ENCODE measurements around the gene DNASE2B.

Gene DNASE2B

GRCh38 chr1:84398175-84399155, at the start of gene DNASE2B:
DNASE2B (plus strand) TSS chr1:84398484; CDS start chr1:84398565, 81 bp downstream.
- Histone ChIP-seq H3K27ac (ENCODE audit: low read depth, low read length) (no peak within 1 kb of the TSS), H3K4me1 (ENCODE audit: control insufficient read depth, insufficient read depth, low read length) (no peaks in the 10 kb centered on the region), H3K9ac (ENCODE audit: low read length) (no peak within 1 kb of the TSS), H3K27me3 (ENCODE audit: control insufficient read depth, insufficient read depth, low read length) (no peaks in the 10 kb centered on the region), H3K4me3 (ENCODE audit: low read length) (no peak within 1 kb of the TSS), H3K36me3 (ENCODE audit: control insufficient read depth, insufficient read depth, low read length) (no peaks in the 10 kb centered on the region)

GRCh38 chr1:84348759-84349158, 49.5 kb upstream of the DNASE2B start:
- Histone ChIP-seq H3K27me3 (ENCODE audit: control insufficient read depth, insufficient read depth, low read length) (no peaks in the 10 kb centered on the region), H3K4me1 (ENCODE audit: control insufficient read depth, insufficient read depth, low read length) (no peaks in the 10 kb centered on the region), H3K36me3 (ENCODE audit: control insufficient read depth, insufficient read depth, low read length) (no peaks in the 10 kb centered on the region), H3K27ac (ENCODE audit: low read depth, low read length) (no peak overlapping the region), H3K4me3 (ENCODE audit: low read length) (no peak overlapping the region), H3K9ac (ENCODE audit: low read length) (no peak overlapping the region)

- Histone ChIP-seq H3K4me3 (ENCODE audit: low read length) (no peak overlapping the region), H3K36me3 (ENCODE audit: control insufficient read depth, insufficient read depth, low read length) (no peaks in the 10 kb centered on the region), H3K27ac (ENCODE audit: low read depth, low read length) (no peak overlapping the region), H3K27me3 (ENCODE audit: control insufficient read depth, insufficient read depth, low read length) (no peaks in the 10 kb centered on the region), H3K9ac (ENCODE audit: low read length) (no peak overlapping the region), H3K4me1 (ENCODE audit: control insufficient read depth, insufficient read depth, low read length) (no peaks in the 10 kb centered on the region)
These were observed 48.2 kb upstream of the DNASE2B start for GRCh38 chr1:84350104-84350503.

- H3K27me3 ChIP-seq (ENCODE audit: control insufficient read depth, insufficient read depth, low read length): no peaks in the 10 kb centered on the region
- H3K4me1 ChIP-seq (ENCODE audit: control insufficient read depth, insufficient read depth, low read length): no peaks in the 10 kb centered on the region
- H3K36me3 ChIP-seq (ENCODE audit: control insufficient read depth, insufficient read depth, low read length): no peaks in the 10 kb centered on the region
- H3K27ac ChIP-seq (ENCODE audit: low read depth, low read length): no peak overlapping the region
- no peak overlapping the region for H3K9ac ChIP-seq (ENCODE audit: low read length)
- H3K4me3 ChIP-seq (ENCODE audit: low read length): no peak overlapping the region
These were observed 47.7 kb upstream of the DNASE2B start for GRCh38 chr1:84350550-84350949.

- Histone ChIP-seq H3K4me1 (ENCODE audit: control insufficient read depth, insufficient read depth, low read length) (no peaks in the 10 kb centered on the region), H3K4me3 (ENCODE audit: low read length) (no peak overlapping the region), H3K27me3 (ENCODE audit: control insufficient read depth, insufficient read depth, low read length) (no peaks in the 10 kb centered on the region), H3K27ac (ENCODE audit: low read depth, low read length) (no peak overlapping the region), H3K36me3 (ENCODE audit: control insufficient read depth, insufficient read depth, low read length) (no peaks in the 10 kb centered on the region), H3K9ac (ENCODE audit: low read length) (no peak overlapping the region)
These were observed 45.8 kb upstream of the DNASE2B start for GRCh38 chr1:84352298-84353106.

- Histone ChIP-seq H3K27ac (ENCODE audit: low read depth, low read length) (no peak overlapping the region), H3K27me3 (ENCODE audit: control insufficient read depth, insufficient read depth, low read length) (no peaks in the 10 kb centered on the region), H3K4me3 (ENCODE audit: low read length) (no peak overlapping the region), H3K36me3 (ENCODE audit: control insufficient read depth, insufficient read depth, low read length) (no peaks in the 10 kb centered on the region), H3K9ac (ENCODE audit: low read length) (no peak overlapping the region), H3K4me1 (ENCODE audit: control insufficient read depth, insufficient read depth, low read length) (no peaks in the 10 kb centered on the region)
These were observed 44.6 kb upstream of the DNASE2B start for GRCh38 chr1:84353695-84354094.

- H3K27ac ChIP-seq (ENCODE audit: low read depth, low read length): no peak overlapping the region
- no peak overlapping the region for H3K9ac ChIP-seq (ENCODE audit: low read length)
- no peaks in the 10 kb centered on the region for H3K27me3 ChIP-seq (ENCODE audit: control insufficient read depth, insufficient read depth, low read length)
- no peaks in the 10 kb centered on the region for H3K4me1 ChIP-seq (ENCODE audit: control insufficient read depth, insufficient read depth, low read length)
- no peaks in the 10 kb centered on the region for H3K36me3 ChIP-seq (ENCODE audit: control insufficient read depth, insufficient read depth, low read length)
- no peak overlapping the region for H3K4me3 ChIP-seq (ENCODE audit: low read length)
These were observed 42.7 kb upstream of the DNASE2B start for GRCh38 chr1:84355556-84355955.

GRCh38 chr1:84356881-84357280, 41.4 kb upstream of the DNASE2B start:
- H3K4me3 ChIP-seq (ENCODE audit: low read length): no peak overlapping the region
- H3K36me3 ChIP-seq (ENCODE audit: control insufficient read depth, insufficient read depth, low read length): no peaks in the 10 kb centered on the region
- H3K27me3 ChIP-seq (ENCODE audit: control insufficient read depth, insufficient read depth, low read length): no peaks in the 10 kb centered on the region
- no peaks in the 10 kb centered on the region for H3K4me1 ChIP-seq (ENCODE audit: control insufficient read depth, insufficient read depth, low read length)
- no peak overlapping the region for H3K27ac ChIP-seq (ENCODE audit: low read depth, low read length)
- no peak overlapping the region for H3K9ac ChIP-seq (ENCODE audit: low read length)

GRCh38 chr1:84358695-84359094, 39.6 kb upstream of the DNASE2B start:
- Histone ChIP-seq H3K4me3 (ENCODE audit: low read length) (no peak overlapping the region), H3K27me3 (ENCODE audit: control insufficient read depth, insufficient read depth, low read length) (no peaks in the 10 kb centered on the region)

GRCh38 chr1:84360316-84360715, 38.0 kb upstream of the DNASE2B start:
- no peak overlapping the region for H3K9ac ChIP-seq (ENCODE audit: low read length)
- no peaks in the 10 kb centered on the region for H3K4me1 ChIP-seq (ENCODE audit: control insufficient read depth, insufficient read depth, low read length)
- H3K36me3 ChIP-seq (ENCODE audit: control insufficient read depth, insufficient read depth, low read length): no peaks in the 10 kb centered on the region
- H3K4me3 ChIP-seq (ENCODE audit: low read length): no peak overlapping the region
- no peaks in the 10 kb centered on the region for H3K27me3 ChIP-seq (ENCODE audit: control insufficient read depth, insufficient read depth, low read length)
- H3K27ac ChIP-seq (ENCODE audit: low read depth, low read length): no peak overlapping the region

More at GRCh38 chr1:84358695-84359094, 39.6 kb upstream of the DNASE2B start:
- Histone ChIP-seq H3K36me3 (ENCODE audit: control insufficient read depth, insufficient read depth, low read length) (no peaks in the 10 kb centered on the region), H3K27ac (ENCODE audit: low read depth, low read length) (no peak overlapping the region), H3K9ac (ENCODE audit: low read length) (no peak overlapping the region), H3K4me1 (ENCODE audit: control insufficient read depth, insufficient read depth, low read length) (no peaks in the 10 kb centered on the region)

GRCh38 chr1:84361796-84362195, 36.5 kb upstream of the DNASE2B start:
- H3K4me3 ChIP-seq (ENCODE audit: low read length): no peak overlapping the region
- no peaks in the 10 kb centered on the region for H3K36me3 ChIP-seq (ENCODE audit: control insufficient read depth, insufficient read depth, low read length)
- H3K27ac ChIP-seq (ENCODE audit: low read depth, low read length): no peak overlapping the region
- H3K4me1 ChIP-seq (ENCODE audit: control insufficient read depth, insufficient read depth, low read length): no peaks in the 10 kb centered on the region
- no peak overlapping the region for H3K9ac ChIP-seq (ENCODE audit: low read length)
- no peaks in the 10 kb centered on the region for H3K27me3 ChIP-seq (ENCODE audit: control insufficient read depth, insufficient read depth, low read length)

GRCh38 chr1:84363019-84363418, 35.3 kb upstream of the DNASE2B start:
- Histone ChIP-seq H3K27ac (ENCODE audit: low read depth, low read length) (no peak overlapping the region), H3K4me3 (ENCODE audit: low read length) (no peak overlapping the region), H3K27me3 (ENCODE audit: control insufficient read depth, insufficient read depth, low read length) (no peaks in the 10 kb centered on the region), H3K9ac (ENCODE audit: low read length) (no peak overlapping the region), H3K36me3 (ENCODE audit: control insufficient read depth, insufficient read depth, low read length) (no peaks in the 10 kb centered on the region), H3K4me1 (ENCODE audit: control insufficient read depth, insufficient read depth, low read length) (no peaks in the 10 kb centered on the region)
